HG03571 (cell line): ENCODE data around the gene VIPR2.

ENCODE experiments used
- ATAC-seq: cut with Tn5 transposase; IDR thresholded peaks from one replicate; pipeline ENCODE4 v1.9.1; 2021; ENCODE audit not compliant: unreplicated experiment

The VIPR2 gene

DNA sequence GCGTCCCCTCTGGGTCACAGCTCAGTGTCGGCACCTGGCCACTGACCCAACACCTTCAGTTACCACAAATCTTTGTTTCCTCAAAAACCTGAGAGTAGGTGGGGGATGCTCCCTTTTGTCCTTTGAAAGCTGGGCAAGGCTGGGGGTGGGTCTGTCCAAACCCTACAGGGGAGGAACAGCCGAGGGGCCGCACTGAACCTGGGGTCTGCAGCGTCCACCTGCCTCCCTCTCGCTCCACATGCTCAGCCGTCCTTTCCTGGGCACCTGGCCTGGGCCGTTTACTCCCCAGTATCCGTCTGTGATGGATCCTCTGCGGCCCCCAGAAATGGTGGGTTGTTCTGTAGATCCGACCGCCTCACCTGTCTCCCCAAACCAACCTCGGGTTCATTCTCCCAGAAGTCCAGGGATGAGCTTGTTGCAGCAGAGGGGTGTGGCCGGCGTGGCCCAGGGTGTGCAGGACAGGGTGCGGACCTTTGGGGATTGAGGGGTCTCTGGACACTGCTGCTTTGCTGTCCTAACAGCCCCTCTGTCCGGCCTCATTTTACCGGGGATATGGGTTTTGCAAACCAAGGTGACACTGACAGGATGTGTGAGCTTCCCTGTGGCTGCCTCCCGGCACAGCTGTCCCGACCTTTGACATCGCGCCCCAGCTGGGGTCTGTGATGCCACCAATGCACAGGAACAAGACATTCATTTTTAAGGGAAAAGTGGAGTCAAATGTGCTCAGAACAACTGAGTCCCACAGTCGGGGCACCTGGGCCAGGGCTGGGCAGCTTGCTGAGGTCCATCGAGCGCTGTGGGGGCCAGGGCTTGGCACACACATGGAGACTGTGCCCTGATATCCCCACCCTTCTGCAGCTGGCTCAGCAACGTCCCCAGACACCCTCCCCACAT is 115.9 kb downstream of the VIPR2 start:
- no peak for ATAC-seq

DNA sequence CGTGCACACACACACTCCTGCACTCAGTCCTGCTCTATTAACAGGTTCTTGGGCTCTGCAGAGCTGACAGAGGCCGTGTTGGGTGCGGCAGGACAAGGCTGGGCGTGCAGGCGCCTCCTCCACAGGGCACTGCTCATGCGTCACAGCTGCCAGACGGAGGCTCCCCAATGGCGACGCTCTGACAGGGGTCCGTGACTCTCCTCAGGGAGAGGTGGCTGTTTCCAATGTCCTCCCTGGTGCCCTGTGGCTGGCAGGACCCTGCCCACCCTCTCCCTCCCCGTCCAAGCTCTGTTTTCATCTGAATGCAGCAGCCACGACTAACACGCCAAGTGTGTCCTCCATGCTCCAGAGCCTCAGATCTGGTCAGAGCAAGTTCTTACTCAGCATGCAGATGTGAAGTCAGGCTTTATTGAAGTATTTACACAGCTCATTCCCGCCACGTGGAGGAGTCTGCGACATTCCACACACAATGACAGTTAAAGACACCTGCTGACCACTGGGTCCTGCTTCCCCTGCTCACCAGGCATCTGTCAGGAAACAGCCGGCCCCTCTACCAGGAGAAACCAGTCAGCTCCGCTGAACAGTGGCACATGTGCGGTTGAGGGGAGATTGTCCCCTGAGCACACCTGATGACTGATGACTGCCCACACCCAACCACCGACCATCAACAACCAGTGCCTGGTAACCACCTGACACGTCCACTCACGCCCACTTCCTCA is 116.7 kb downstream of the VIPR2 start:
- ATAC-seq = no peak

DNA sequence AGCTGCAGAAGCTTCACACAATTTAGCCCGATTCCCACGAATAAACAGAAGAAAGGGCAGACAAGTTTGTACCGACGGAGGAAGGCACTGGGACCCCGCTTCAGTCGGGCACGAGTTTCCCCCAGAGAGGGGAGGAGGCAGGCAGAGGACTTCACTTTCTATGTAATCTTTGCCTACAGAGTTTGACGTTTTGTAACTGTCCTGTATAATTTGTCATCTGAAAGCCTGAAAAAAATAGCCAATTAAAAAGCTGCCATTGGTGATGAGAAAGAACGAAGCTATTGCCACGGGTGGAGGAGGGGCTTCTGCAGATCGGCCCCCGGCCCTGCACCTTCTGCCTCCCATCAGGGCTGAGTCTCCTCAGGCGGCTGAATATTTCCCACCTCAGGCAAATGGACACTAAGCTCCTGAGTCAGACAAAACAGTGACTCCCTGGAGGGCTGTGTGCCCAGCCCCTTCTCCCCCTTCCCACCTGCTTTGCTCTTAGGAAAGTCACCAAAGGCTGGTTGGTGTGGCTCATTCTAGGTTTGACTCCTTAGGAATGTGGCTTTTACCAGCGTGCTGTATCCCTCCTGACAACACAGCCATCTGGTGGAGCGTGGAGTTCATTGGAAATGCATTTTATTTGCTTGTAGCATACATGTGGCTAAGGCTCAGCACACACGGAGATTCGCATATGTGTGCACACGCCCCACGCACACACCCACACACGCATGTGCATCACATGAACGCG is 117.4 kb downstream of the VIPR2 start:
- ATAC-seq = no peak

DNA sequence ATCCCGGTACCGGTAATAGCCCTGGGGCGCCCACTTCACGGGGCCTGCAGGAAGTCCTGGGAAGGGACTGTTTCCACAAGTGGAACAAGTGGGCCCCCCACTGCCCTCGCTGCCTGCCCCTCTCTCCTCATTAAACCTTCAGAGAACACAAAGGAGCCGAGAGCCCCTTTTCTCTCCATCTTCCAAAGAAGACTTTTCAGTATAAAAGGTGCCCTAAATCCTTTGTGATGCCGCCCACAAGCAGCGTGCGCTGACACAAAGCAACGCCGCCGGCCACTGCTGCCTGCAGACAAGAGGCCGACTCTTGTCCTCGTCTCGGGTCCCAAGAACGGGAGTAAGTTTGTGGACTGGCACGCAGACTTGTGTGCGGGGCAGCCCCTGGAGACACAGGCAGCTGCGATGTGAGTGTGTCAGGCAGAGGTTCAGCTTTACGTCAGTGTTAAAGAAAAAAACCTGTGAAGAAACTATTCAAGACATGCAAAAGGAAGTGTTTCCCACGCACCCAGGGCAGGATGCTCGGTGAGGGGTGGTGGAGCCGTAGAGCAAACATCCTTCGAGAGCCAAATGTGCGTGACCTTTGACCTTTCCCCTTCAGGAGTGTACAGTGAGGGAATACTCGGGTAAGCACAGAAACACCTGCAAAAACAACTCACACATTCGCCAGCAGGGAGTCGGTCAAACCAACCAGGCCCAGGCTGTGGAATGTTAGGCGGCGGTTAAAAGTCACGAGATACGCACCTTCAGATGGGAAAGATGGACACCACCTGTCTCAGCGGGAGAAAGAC is 118.2 kb downstream of the VIPR2 start:
- ATAC-seq = no peak

DNA sequence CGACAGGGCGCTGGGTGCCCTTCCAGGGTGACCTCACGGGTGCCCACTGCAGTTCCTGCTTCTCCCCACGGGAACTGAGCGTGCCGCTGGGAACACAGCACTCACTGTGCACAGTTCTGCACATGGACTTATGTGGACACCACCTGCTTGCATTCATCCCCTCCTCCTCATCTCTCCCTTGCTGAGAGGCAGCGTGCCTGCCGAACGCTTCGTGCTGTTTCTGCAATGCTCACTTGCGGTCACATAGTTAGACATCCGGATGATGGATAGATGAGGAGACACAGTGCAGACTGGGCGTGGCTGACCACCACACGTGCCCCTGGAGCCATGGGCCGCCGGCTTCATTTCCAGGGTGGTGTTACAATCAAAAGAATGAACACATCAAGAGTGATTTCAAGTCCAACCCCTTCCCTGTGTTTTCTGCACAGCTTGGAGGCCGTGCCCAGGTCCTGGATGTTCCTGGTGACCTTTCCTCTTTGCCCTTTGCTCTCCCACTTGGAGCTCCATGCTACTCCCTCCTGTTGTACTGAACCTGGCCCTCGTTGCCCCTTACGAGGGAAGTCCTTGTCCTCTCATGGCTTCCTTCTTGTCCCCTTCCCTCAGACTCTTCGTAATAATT is 119.4 kb downstream of the VIPR2 start:
- ATAC-seq = no peak

DNA sequence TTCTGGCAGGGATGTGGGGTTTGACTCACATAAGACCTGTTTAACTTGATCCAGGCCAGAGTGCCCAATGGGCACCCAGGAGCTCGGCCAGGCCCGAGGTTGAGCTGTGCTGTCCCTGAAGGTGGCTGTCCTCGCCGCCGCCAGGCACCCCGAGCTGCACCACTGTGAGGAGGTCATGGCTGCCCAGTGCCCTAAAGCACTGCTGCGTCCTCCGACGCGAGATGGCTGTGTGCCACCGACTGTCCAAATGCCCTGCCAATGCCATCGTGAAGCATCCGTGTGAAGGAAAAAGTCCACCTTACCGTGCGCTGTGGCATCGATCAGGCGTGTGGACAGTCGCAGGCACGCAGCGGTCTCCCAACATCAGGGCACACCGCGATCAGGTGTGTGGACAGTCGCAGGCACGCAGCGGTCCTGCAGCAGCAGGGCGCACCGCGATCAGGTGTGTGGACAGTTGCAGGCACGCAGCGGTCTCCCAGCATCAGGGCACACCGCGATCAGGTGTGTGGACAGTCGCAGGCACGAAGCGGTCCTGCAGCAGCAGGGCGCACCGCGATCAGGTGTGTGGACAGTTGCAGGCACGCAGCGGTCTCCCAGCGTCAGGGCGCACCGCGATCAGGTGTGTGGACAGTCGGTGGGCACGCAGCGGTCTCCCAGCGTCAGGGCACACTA is 120.3 kb downstream of the VIPR2 start:
- ATAC-seq = no peak

DNA sequence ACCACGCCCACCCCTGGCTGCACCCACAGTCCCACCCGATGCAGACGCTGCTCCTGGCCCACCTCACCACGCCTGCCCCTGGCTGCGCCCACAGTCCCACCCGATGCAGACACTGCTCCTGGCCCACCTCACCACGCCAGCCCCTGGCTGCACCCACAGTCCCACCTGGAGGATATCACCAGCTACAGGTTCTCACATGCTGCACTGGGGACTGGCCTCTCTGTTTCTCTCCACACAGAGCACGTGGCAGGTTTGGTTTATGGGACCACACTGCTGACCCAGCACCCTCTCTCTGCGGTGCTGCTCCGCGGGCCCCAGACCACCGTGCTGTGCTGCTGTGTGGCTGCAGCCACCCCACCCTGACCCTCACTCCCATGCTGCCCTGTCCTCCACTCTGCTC is 120.9 kb downstream of the VIPR2 start:
- no peak for ATAC-seq

DNA sequence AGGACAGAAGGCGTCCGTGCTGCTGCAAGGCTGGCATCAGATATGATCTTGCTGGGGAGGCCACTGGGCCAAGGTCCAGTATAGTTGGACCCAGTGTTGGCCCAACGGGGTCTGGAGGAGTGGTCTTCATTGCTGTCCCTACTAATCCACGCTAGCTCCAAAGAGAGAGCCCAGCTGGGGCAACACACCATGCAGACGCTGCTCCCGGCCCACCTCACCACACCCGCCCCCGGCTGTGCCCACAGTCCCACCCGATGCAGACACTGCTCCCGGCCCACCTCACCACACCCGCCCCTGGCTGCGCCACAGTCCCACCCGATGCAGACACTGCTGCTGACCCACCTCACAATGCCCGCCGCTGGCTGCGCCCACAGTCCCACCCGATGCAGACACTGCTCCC is 121.5 kb downstream of the VIPR2 start:
- ATAC-seq = no peak

DNA sequence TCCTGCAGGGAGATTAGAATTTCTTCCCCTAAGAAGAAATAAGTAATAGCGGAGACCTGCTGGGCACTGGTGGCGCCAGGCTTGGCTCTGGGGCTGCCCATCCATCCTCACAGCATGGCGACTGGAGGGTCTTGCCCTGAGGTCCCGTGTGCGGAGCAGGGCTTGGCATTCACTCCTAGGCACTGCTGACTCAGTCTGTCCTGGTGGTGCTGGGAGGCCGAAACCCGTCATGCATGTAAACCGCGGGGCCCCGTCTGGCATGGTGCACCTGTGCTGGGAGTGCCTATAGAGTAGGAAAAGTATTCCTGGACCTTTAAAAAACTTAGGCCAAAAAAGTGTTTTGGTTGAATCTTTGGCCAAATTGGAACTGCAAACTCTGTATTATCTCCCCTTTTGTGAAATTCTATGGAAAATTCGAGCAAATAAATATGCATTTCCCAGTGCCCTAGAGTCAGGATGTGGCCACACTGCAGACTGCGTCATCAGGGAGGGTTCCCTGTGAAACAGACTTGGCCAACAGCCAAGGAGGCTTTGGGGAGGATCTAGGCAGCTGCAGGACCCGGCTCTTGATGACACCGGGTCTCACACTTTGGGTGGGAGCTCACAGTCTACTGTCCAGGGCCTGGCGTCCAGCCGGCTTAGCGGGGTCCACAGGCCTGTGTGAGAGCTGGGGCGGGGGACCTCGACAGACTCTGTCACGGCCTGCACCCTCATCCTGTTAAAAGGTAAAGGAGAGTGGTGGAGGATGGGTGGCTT is 122.3 kb downstream of the VIPR2 start:
- no peak for ATAC-seq

DNA sequence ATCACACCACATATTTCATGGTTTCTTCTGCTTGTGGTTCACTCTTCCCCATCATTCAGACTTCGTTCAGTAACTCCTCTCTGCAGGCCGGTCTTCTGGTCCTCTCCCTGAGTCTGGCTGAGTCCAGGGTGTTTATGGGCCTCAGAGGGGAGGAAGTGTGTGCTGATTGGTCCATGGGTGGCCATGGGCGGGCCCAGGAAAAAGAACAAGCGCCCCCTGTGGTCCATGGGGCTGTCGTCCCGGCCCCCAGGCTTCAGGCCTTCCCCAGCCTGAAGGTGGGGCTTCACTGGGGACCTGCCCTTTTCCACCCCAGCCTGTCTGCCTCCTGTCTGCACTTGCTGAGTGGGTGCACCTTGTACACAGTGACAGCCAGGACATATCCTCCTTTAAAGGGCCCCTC is 123.7 kb downstream of the VIPR2 start:
- ATAC-seq = no peak

DNA sequence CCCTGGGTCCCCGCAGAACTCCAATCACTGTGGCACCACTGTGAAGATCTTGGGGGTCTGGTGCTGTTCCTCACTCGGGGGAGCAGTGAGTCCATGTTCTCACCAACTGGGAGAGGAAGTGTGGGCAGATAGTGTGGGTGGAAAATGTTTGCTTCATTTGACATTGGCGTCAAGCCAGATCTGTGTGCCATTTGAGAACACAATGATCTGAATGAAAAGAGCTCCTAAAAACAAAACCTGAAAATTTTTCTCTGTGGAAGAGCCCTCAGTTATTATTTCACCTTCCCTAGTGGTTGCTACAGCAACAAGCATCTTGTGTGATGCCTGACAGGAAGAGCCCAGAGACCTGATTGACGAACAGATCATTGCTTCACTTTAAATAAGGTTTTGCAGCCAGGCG is 125.6 kb downstream of the VIPR2 start:
- ATAC-seq = no peak

DNA sequence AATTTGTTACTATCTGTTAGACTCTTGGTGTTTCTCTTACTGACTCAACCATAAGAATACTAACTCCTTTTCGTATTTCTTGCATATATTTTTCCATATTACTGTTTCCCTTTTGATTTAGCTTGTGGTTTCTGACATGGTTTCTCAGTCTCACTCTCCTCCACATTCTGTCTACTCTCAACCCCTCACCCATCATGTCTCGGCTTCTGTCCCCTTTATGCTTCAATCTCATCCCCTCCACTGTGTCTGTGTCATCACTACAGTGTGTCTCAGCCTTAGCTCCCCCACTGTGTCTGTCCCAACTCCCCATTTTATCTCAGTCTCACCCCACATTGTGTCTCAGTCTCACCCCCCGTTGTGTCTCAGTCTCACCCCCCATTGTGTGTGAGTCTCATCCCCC is 126.9 kb downstream of the VIPR2 start:
- no peak for ATAC-seq

DNA sequence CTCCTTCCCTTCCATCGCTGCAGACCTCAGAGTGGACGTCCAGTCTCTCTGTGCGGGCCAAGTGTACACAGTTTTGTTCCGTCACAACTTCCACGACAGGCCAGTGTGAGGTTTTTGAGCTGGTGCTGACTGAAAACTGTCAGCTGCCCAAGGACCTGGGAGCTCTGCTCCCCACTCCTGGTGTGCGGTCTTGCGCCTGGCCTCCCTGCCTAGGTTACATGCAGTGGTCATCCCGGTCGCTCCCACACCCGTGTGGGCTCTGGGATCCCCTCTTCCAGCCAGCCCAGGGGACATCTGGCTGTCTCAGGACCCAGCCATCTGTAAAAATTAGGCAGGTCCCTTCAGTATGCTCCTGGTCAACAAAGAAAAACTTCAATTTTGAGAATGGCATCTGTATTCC is 127.5 kb downstream of the VIPR2 start:
- no peak for ATAC-seq

DNA sequence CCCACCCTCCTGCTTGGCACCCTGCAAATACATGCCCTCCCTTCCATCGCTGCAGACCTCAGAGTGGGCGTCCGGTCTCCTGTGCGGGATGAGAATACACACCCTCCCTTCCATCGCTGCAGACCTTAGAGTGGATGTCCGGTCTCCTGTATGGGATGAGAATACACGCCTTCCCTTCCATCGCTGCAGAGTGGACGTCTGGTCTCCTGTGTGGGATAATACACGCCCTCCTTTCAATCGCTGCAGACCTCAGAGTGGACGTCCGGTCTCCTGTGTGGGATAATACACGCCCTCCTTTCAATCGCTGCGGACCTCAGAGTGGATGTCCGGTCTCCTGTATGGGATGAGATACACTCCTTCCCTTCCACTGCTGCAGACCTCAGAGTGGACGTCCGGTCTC is 128.1 kb downstream of the VIPR2 start:
- ATAC-seq = no peak

DNA sequence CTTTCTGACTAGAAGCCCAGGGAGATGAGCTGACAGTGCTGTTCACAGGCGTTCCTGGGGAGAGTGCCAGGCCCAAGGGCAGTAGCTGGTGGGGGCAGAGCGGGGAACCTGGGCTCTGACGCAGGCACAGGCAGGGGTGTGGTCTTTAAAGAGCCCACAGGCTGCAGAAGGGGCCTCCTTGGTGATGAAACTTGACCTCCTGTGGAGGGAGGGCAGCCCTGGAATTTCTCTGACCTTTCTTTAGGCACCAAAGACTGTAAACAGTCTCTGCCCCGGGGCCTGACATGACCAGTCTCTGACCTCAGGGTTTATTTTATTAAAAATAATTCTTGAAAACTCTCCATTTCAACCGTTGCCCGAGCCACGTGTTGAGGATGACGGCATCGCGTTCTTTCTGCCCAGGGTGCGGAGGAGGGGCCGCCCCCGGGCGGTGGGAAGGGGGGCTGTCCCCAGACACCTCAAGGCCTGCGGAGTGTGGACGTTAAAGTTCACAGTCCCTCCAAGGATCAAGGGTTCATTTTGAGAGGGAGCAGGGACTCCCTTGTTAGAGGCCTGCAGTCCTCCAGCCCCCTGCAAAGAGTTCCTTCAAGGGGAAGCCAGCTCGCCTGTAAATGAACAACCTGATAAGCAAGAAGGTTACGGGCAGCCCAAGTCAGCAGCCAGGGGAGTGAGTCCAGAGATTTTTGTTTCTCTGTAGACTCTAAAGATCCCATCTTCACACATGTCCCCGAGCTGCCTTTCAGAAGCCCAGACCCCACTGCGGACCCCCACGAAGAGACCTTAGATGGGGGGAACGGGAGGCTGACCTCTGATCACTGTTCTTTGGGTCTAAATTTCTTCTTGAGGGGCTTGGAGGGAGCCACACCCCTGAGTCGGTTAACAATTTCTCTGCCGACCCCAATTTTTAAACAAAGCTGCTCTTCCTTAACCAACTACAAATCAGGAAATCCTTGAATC is 128.9 kb downstream of the VIPR2 start:
- no peak for ATAC-seq

DNA sequence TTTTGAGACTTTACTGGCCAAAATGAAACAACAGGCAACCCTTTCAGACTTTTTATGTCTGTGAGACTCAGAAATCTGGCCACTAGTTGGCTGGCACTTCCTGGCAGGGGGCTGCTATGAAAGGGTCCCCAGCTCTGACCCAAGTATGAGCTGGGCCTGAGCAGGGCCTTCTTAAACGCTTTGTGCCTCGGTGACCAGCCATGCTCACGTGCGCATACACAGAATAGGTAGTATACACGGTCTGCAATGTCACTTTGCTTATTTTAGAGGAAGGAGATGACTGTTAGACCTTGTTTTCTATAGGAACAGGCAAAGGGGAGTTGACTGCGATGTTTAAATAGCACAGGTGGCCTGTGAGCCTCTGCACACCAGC is 129.6 kb downstream of the VIPR2 start:
- no peak for ATAC-seq

DNA sequence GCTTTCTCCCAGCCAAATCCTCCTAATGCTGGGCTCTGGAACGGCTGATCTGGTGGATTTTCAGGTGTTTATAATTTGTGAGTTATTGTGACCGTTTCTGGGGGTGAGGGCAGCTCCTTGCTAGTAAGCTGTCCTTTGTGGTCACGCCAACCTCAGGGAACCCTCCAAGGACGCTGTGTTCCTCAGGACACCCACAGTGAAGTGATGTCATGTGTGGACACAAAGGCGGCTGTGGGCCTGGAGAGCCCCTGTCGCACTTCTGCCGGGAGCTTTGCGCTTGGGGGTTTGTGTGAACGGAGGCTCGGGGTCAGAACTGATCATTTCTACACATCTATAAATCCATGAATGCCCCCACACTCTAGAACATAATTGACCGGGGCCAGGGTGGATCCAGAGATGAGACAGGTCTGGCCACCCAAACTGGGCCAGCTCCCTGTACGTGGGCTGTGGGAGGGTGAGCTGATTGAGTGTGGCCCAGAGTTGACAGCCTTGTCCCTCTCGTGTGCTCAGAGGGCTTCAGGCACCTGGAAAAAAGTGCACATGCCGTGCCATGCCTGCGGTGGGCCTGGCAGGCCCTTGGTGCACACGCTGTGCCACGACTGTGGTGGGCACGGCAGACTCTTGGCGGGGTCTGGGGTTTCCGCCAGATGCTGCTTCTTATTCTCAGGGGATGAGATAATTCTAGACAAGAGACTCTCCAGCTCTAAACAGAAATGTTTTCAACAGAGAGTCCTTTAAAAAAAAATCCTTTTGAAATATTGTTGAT is 130.2 kb downstream of the VIPR2 start:
- ATAC-seq = no peak
